ENCODE results near the gene KIAA1755.

DNA sequence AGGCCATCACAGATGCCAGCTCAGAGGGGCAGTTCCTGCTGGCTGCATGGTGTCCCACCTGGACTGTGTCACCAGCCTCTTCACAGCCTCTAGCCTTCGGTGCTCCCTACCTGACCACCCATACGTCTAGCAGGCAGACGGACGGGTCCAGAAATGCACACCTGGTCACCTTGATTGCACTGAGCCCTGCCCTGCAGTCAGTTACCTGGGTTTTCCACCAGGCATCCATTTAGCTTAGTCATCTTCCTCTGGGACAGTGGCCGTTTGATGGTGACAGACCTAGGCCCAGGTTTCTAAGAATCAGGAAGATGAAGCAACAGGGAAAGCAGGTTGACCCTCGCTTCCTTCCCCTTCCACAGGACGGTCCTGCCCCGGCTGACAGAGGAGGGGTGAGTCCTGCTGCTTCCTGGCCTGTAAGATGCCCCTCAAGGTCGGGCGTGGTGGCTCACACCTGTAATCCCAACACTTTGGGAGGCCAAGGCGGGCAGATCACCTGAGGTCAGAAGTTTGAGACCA lies 33.6 kb upstream of the KIAA1755 start:
- no peak for TF ChIP-seq POLR2A (IDR thresholded peaks at IDR 0.05; ENCODE audit: low read length)
- no peak for TF ChIP-seq GATA1 (IDR thresholded peaks at IDR 0.05; ENCODE audit: low read depth, low read length)

Data from erythroblast (primary cell).